Suprapubic skin (tissue), 4 donors: ENCODE results near the gene WDR36. TPM values are rescaled to one million over a fixed set of nuclear protein-coding genes. Genes with fewer than 3 reads are reported as not detected.

ENCODE experiments used
- DNase-seq, 2 donors: peaks; one replicate each; pipeline ENCODE4 v3.0.0-alpha.2; 2019; ENCODE audit warnings: low spot score in 2 of 2
- H3K27ac ChIP-seq: fragments of 200-600 bp; sonication (generic); one replicate; pipeline ENCODE4 v1.5.1; 2019
- H3K27me3 ChIP-seq: fragments of 200-600 bp; sonication (generic); one replicate; pipeline ENCODE4 v1.5.1; 2019
- H3K36me3 ChIP-seq: fragments of 200-600 bp; sonication (generic); one replicate; pipeline ENCODE4 v1.5.1; 2019
- H3K4me1 ChIP-seq: fragments of 200-600 bp; sonication (generic); one replicate; pipeline ENCODE4 v1.5.1; 2019
- H3K4me3 ChIP-seq: fragments of 200-600 bp; sonication (generic); one replicate; pipeline ENCODE4 v1.5.1; 2019; ENCODE audit warnings: mild to moderate bottlenecking
- H3K9me3 ChIP-seq: fragments of 200-600 bp; sonication (generic); one replicate; pipeline ENCODE4 v1.5.1; 2019
- CTCF ChIP-seq, 2 donors: fragments of 200-600 bp in 1 of 2; fragments of 450-650 bp in 1 of 2; sonication (generic) in 1 of 2; IDR thresholded peaks; one replicate each; pipeline ENCODE4 v1.5.1; 2016 to 2019; ENCODE audit warnings: antibody characterized with exemption in 2 of 2, mild to moderate bottlenecking in 1 of 2, moderate library complexity in 1 of 2
- EP300 ChIP-seq: sonication (generic); formaldehyde crosslinking; IDR thresholded peaks from one replicate; pipeline ENCODE4 v1.6.1; 2017; ENCODE audit warnings: antibody characterized with exemption
- POLR2A ChIP-seq, 2 donors: fragments of 450-650 bp; IDR thresholded peaks; one replicate each; pipeline ENCODE4 v1.6.1; 2017; ENCODE audit warnings: antibody characterized with exemption in 2 of 2, mild to moderate bottlenecking in 2 of 2, moderate library complexity in 2 of 2
- POLR2AphosphoS5 ChIP-seq, 3 donors: sonication (generic); formaldehyde crosslinking; IDR thresholded peaks; one replicate each; pipeline ENCODE4 v1.6.1; 2017; ENCODE audit warnings: antibody characterized with exemption in 3 of 3
- WGBS: methylation state at CpG from one replicate; pipeline ENCODE4 v1.1.5; 2018; 5-methylcytosine and 5-hydroxymethylcytosine counted together
- total RNA-seq, 4 donors: library from RNA; depleted of rRNA; stranded (reverse); fragments of >200 nt; gene quantifications; one replicate each; pipeline ENCODE4 v1.1.0, GENCODE V29; 2016

Gene WDR36
- total RNA-seq, 4 donors from 2014 or later, result 20.0 to 32.2 (median 26.2) TPM

- no peak for DNase-seq
- H3K27ac ChIP-seq, result no peak overlapping the region
- 60% methylated on average over 3 of the region's 3 CpGs for WGBS
- TF ChIP-seq EP300 (no peak), CTCF (IDR thresholded peaks at IDR 0.05) (no peak)
- H3K9me3 ChIP-seq, result no peaks in the 10 kb centered on the region
- H3K4me3 ChIP-seq, result no peak overlapping the region
- H3K4me1 ChIP-seq, result no peaks in the 10 kb centered on the region
- no peaks in the 10 kb centered on the region for H3K36me3 ChIP-seq
- peaks cover 7% of the 10 kb centered on the region for H3K27me3 ChIP-seq
These were observed 80.4 kb downstream of the WDR36 start for GRCh38 chr5:111172504-111172903.

GRCh38 chr5:111173476-111173875 lies 81.3 kb downstream of the WDR36 start:
- H3K27me3 ChIP-seq, result peaks cover 9% of the 10 kb centered on the region
- H3K4me1 ChIP-seq, result no peaks in the 10 kb centered on the region
- TF ChIP-seq EP300 (no peak), POLR2AphosphoS5 (IDR thresholded peaks at IDR 0.05) (no peak), POLR2A (IDR thresholded peaks at IDR 0.05) (no peak), CTCF (IDR thresholded peaks at IDR 0.05) (no peak)
- DNase-seq, result no peak
- WGBS, result 59% methylated on average over 2 of the region's 2 CpGs
- H3K4me3 ChIP-seq, result no peak overlapping the region
- H3K9me3 ChIP-seq, result no peaks in the 10 kb centered on the region
- H3K36me3 ChIP-seq, result no peaks in the 10 kb centered on the region
- H3K27ac ChIP-seq, result no peak overlapping the region

Other genes starting within 250 kb of the WDR36 start
- gene TSLP, start 20.6 kb upstream of the WDR36 start, total RNA-seq, result 1 to 10 TPM in 1 of 4 donors, under 1 TPM in 2, not detected in 1; 0.38 to 1.4 (median 0.62) TPM
- 1 to 10 TPM in 1 of 4 donors, under 1 TPM in 2, not detected in 1; 0.05 to 2.6 (median 0.21) TPM for gene CAMK4, start 132.0 kb downstream of the WDR36 start, total RNA-seq